Measurements from ENCODE around the gene PRCD. TPM values are rescaled to one million over a fixed set of nuclear protein-coding genes. Genes with fewer than 3 reads are reported as not detected.

Gene PRCD
- total RNA-seq, 1 donor from 2014 or later = 0.75 TPM

DNA sequence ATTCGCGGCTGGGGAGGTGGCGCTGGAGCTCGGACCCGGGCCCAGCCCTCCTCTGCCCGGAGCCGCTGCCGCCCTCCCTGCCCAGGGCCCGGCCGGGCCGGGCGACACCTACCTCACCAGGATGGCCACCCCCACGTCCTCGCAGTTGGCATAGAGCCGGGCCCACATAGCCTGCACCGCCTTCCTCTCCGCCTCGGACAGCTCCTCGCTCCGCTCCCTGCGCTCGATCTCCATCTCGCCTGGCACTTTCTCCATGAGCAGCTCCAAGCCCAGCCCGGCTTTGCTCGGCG lies 2.6 kb upstream of the PRCD start:
- no peak for TF ChIP-seq CTCF (conservative IDR thresholded peaks at IDR 0.05)
- H3K27me3 Mint-ChIP-seq (ENCODE audit: low read depth) = peaks cover 49% of the 10 kb centered on the region
- no peaks in the 10 kb centered on the region for H3K36me3 Mint-ChIP-seq (ENCODE audit: low read depth)
- no peak overlapping the region for H3K4me3 Mint-ChIP-seq
- no peak for DNase-seq (ENCODE audit: low read depth, low spot score)
- no peaks in the 10 kb centered on the region for H3K9me3 Mint-ChIP-seq
- H3K27ac Mint-ChIP-seq (ENCODE audit: unreplicated experiment) = no peak overlapping the region
- H3K4me1 Mint-ChIP-seq = peaks cover 54% of the 10 kb centered on the region

GRCh38 chr17:76537578-76538280 lies 2.1 kb upstream of the PRCD start, which contains the start of gene CYGB:
CYGB (minus strand) TSS chr17:76537709; CDS start chr17:76537542, 167 bp downstream.
- Mint-ChIP-seq H3K9me3 (no peaks in the 10 kb centered on the region), H3K4me3 (peak within 1 kb of the TSS; percentile 81), H3K4me1 (peaks cover 51% of the 10 kb centered on the region), H3K36me3 (ENCODE audit: low read depth) (no peaks in the 10 kb centered on the region), H3K27ac (ENCODE audit: unreplicated experiment) (no peak within 1 kb of the TSS), H3K27me3 (ENCODE audit: low read depth) (peaks cover 50% of the 10 kb centered on the region)
- no peak for DNase-seq (ENCODE audit: low read depth, low spot score)
- no peak for TF ChIP-seq CTCF (conservative IDR thresholded peaks at IDR 0.05)

GRCh38 chr17:76538281-76538931 lies 1.4 kb upstream of the PRCD start:
- H3K36me3 Mint-ChIP-seq (ENCODE audit: low read depth) = no peaks in the 10 kb centered on the region
- H3K9me3 Mint-ChIP-seq = no peaks in the 10 kb centered on the region
- H3K27me3 Mint-ChIP-seq (ENCODE audit: low read depth) = peaks cover 51% of the 10 kb centered on the region
- peak overlapping the region; percentile 81 for H3K4me3 Mint-ChIP-seq
- peaks cover 44% of the 10 kb centered on the region for H3K4me1 Mint-ChIP-seq
- no peak for TF ChIP-seq CTCF (conservative IDR thresholded peaks at IDR 0.05)
- no peak for DNase-seq (ENCODE audit: low read depth, low spot score)
- H3K27ac Mint-ChIP-seq (ENCODE audit: unreplicated experiment) = no peak overlapping the region

DNA sequence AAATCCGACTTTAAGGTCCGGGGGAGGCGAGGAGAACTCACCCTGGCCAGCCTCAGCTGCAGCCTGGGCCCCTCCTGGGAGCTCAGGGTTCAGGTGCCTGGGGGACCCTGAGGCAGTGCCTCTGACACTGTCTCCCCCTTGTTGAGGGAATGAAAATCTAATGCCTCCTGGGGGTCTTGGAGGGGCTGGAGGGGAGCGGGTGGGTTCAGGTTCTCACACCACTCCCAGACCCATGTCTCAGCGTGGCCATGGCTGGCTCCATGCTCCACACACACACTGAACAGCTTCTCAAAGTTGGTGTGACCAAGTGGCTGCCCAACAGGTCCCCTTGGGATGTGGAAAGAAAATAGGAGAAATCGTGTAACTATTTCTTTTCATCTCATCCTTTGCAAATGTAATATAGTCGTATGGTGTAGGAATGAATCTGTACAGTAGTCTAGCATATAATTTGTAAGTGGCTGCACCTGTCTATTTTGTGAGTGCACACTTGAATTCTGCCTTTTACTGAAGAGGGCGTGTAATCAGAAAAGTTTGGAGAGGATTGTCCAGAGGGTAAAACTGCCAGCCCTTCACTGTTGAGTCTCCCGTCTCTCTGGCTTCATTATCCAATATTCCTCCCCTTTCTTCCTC lies 788 bp upstream of the PRCD start:
- Mint-ChIP-seq H3K4me3 (peak overlapping the region; percentile 81), H3K36me3 (ENCODE audit: low read depth) (no peaks in the 10 kb centered on the region), H3K4me1 (peaks cover 51% of the 10 kb centered on the region), H3K27me3 (ENCODE audit: low read depth) (peaks cover 55% of the 10 kb centered on the region), H3K27ac (ENCODE audit: unreplicated experiment) (no peak overlapping the region), H3K9me3 (no peaks in the 10 kb centered on the region)
- no peak for TF ChIP-seq CTCF (conservative IDR thresholded peaks at IDR 0.05)
- no peak for DNase-seq (ENCODE audit: low read depth, low spot score)

DNA sequence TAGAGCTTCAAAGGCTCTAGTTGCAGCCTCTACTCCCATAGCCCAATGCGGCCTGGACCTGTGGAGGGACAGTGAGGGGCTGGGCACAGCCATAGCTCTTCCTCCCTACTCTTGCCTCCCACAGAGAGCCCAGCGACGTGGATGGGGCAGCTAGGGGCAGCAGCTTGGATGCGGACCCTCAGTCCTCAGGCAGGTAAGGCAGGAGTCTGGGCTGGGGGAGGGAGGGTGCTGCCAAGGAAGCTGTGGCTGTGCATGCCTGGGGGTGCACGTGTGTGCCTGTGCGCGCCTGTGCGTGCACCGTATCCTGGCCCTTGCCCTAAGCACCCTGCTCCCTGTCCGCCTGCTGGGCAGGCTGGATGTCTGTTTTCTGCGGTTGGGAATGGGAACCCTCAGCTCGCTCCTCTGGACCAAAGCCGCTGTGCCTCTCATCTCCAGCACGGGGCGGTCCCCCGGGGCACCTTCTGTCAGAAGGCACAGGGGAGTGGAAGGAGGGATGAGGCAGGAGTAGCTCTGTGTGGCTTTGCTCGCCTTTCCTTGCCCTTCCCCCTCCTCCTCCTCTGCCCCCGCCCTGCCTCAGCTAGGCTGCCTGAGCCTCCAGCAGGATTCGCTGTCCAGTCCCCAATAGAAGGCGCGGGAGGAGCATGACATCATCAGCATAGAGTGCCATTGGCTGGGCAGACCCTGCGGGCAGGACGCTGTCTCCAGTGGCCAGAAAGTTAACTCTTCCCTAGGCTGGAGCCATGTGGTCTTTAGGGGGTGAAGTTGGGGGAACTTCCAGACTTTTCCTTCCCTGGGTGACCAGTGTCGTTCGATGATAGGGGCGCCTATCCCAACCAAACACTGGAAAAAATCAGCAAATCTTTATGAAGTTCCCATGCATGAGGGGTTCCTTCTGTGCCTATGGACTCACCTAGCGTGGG lies 797 bp downstream of the PRCD start:
- DNase-seq (ENCODE audit: low read depth, low spot score) = peak; percentile 86
- no peaks in the 10 kb centered on the region for H3K9me3 Mint-ChIP-seq
- H3K4me3 Mint-ChIP-seq = peak overlapping the region; percentile 88
- no peaks in the 10 kb centered on the region for H3K36me3 Mint-ChIP-seq (ENCODE audit: low read depth)
- H3K27ac Mint-ChIP-seq (ENCODE audit: unreplicated experiment) = no peak overlapping the region
- H3K4me1 Mint-ChIP-seq = peaks cover 49% of the 10 kb centered on the region
- peak; percentile 24 for TF ChIP-seq CTCF (conservative IDR thresholded peaks at IDR 0.05)
- peaks cover 49% of the 10 kb centered on the region for H3K27me3 Mint-ChIP-seq (ENCODE audit: low read depth)
